Measurements from ENCODE around the gene ZNF776. TPM values are rescaled to one million over a fixed set of nuclear protein-coding genes. Genes with fewer than 3 reads are reported as not detected.
"Not testable (repeated sequence)": the region's sequence is repeated elsewhere in the genome, so short reads cannot be mapped to it uniquely, and the experiment has no call there.

ZNF776 gene
- 12.5 and 17.6 TPM in 2 replicates for total RNA-seq

- peak; percentile 72 to 91 for DNase-seq (ENCODE audit: low read depth in 2 of 2)
Measured at GRCh38 chr19:57746580-57747471, at the start of gene ZNF776. TSS of gene ZNF776 (plus strand) at chr19:57746815. CDS start at chr19:57747059, 244 bp downstream.

GRCh38 chr19:57701625-57702024, 45.0 kb upstream of the ZNF776 start:
- DNase-seq (ENCODE audit: low read depth in 2 of 2), result no peak

GRCh38 chr19:57706346-57706745, 40.3 kb upstream of the ZNF776 start:
- no peak for DNase-seq (ENCODE audit: low read depth in 2 of 2)

GRCh38 chr19:57708641-57709361, 37.8 kb upstream of the ZNF776 start, which contains the start of gene ZNF154:
TSS of gene ZNF154 (minus strand) at chr19:57709204. CDS start at chr19:57708971, 233 bp downstream.
- DNase-seq (ENCODE audit: low read depth in 2 of 2), result peak in 1 of 2 donors; percentile 42

GRCh38 chr19:57709616-57710015, 37.0 kb upstream of the ZNF776 start:
- DNase-seq (ENCODE audit: low read depth in 2 of 2), result no peak

- no peak for DNase-seq (ENCODE audit: low read depth in 2 of 2)
Measured at GRCh38 chr19:57712222-57712621, 34.4 kb upstream of the ZNF776 start.

- no peak for DNase-seq (ENCODE audit: low read depth in 2 of 2)
Measured at GRCh38 chr19:57719424-57719823, 27.2 kb upstream of the ZNF776 start.

GRCh38 chr19:57719901-57720519, 26.6 kb upstream of the ZNF776 start:
- no peak for DNase-seq (ENCODE audit: low read depth in 2 of 2)

- DNase-seq (ENCODE audit: low read depth in 2 of 2), result no peak
Measured at GRCh38 chr19:57720878-57721277, 25.7 kb upstream of the ZNF776 start.

GRCh38 chr19:57738320-57738719, 8.3 kb upstream of the ZNF776 start:
- peak; percentile 10 to 42 for DNase-seq (ENCODE audit: low read depth in 2 of 2)

- DNase-seq (ENCODE audit: low read depth in 2 of 2), result not testable (repeated sequence)
Measured at GRCh38 chr19:57738770-57739169, 7.8 kb upstream of the ZNF776 start.

- no peak for DNase-seq (ENCODE audit: low read depth in 2 of 2)
Measured at GRCh38 chr19:57747472-57747807, 825 bp downstream of the ZNF776 start.

GRCh38 chr19:57748029-57748428, 1.4 kb downstream of the ZNF776 start:
- no peak for DNase-seq (ENCODE audit: low read depth in 2 of 2)

GRCh38 chr19:57754091-57754673, 7.6 kb downstream of the ZNF776 start:
- DNase-seq (ENCODE audit: low read depth in 2 of 2), result no peak

GRCh38 chr19:57755031-57755430, 8.4 kb downstream of the ZNF776 start:
- DNase-seq (ENCODE audit: low read depth in 2 of 2), result no peak

- DNase-seq (ENCODE audit: low read depth in 2 of 2), result no peak
Measured at GRCh38 chr19:57757941-57758340, 11.3 kb downstream of the ZNF776 start.

GRCh38 chr19:57759096-57759495, 12.5 kb downstream of the ZNF776 start:
- DNase-seq (ENCODE audit: low read depth in 2 of 2), result no peak

- DNase-seq (ENCODE audit: low read depth in 2 of 2), result peak; percentile 91 to 94
Measured at GRCh38 chr19:57769345-57770131, 22.9 kb downstream of the ZNF776 start, which contains the start of gene ZNF586. TSS of gene ZNF586 (plus strand) at chr19:57769676. CDS start at chr19:57769843, 167 bp downstream.

GRCh38 chr19:57771417-57771816, 24.8 kb downstream of the ZNF776 start:
- no peak for DNase-seq (ENCODE audit: low read depth in 2 of 2)

- DNase-seq (ENCODE audit: low read depth in 2 of 2), result no peak
Measured at GRCh38 chr19:57773488-57773887, 26.9 kb downstream of the ZNF776 start.

Data from dermis microvascular lymphatic vessel endothelial cell (primary cell).